HepG2 (cell line): ENCODE measurements around the gene HOXB4. TPM values are rescaled to one million over a fixed set of nuclear protein-coding genes. Genes with fewer than 3 reads are reported as not detected.

Experiments used
- ATAC-seq: fragments of 200-7000 bp; cut with Tn5 transposase; 3 replicates; pipeline ENCODE4 v1.9.1; 2020; ENCODE audit warnings: mild to moderate bottlenecking, moderate library complexity
- BruUV-seq: library from RNA; stranded (reverse); fragments of 400-500 nt; replicated peaks from 2 replicates; lab custom pipeline; 2021; lab: Mats Ljungman, UMichigan
- CTCF ChIA-PET: fragments of 300-600 bp; formaldehyde crosslinking; extraction: SDS; loops from one replicate; lab custom pipeline; 2021; ENCODE audit warnings: low total read pairs, inconsistent platforms, low intra/inter-chr PET ratio; lab: Yijun Ruan, JAX
- POLR2A ChIA-PET: fragments of 350-600 bp; sonication (Branson Sonifier 250); formaldehyde crosslinking; loops from one replicate; lab custom pipeline; 2020; ENCODE audit warnings: antibody characterized with exemption, inconsistent platforms; lab: Yijun Ruan, JAX
- DNase-seq: peaks from one replicate; pipeline ENCODE4 v3.0.0-alpha.2; 2015; ENCODE audit warnings: low spot score
- FAIRE-seq: peaks from 3 replicates; lab custom pipeline; 2011; peaks lifted over from hg19 to GRCh38; lab: Jason Lieb, UNC
- H2AFZ ChIP-seq: one replicate; pipeline ENCODE4 v1.6.1; 2011; ENCODE audit warnings: low read length, inconsistent platforms
- H3K27ac ChIP-seq: fragments of 300-600 bp; 3 replicates; pipeline ENCODE4 v1.8.0; 2011; ENCODE audit warnings: mixed run types, mild to moderate bottlenecking, mixed read lengths, low read length, inconsistent platforms; ENCODE audit not compliant: insufficient read depth; ENCODE audit errors: extremely low read length
- H3K27me3 ChIP-seq, 2 experiments: fragments of 200-600 bp in 1 of 2; 2 replicates in 1 of 2; 3 replicates in 1 of 2; pipeline versions ENCODE4 v1.6.0 to v1.8.0; 2011; ENCODE audit warnings: low read length in 2 of 2, mild to moderate bottlenecking in 2 of 2, moderate library complexity in 2 of 2, inconsistent platforms in 1 of 2; ENCODE audit not compliant: insufficient read depth in 2 of 2, control insufficient read depth in 1 of 2
- H3K36me3 ChIP-seq, 2 experiments: fragments of 200-600 bp in 1 of 2; replicated peaks in 1 of 2; 2 replicates in 1 of 2; 3 replicates in 1 of 2; pipeline versions ENCODE4 v1.5.1 to v1.8.0; 2011; ENCODE audit warnings: low read length in 2 of 2, inconsistent platforms in 1 of 2; ENCODE audit not compliant: insufficient read depth in 2 of 2, control insufficient read depth in 1 of 2
- H3K4me1 ChIP-seq: 2 replicates; pipeline ENCODE4 v1.5.1; 2012; ENCODE audit warnings: low read length, inconsistent platforms; ENCODE audit not compliant: insufficient read depth
- H3K4me2 ChIP-seq: 2 replicates; pipeline ENCODE4 v1.6.0; 2011; ENCODE audit warnings: low read depth, low read length, inconsistent platforms
- H3K4me3 ChIP-seq, 3 experiments: fragments of 200-600 bp in 1 of 3; sonication (generic), shearing (Covaris generic) in 1 of 3; replicated peaks in 1 of 3; 2 replicates each; pipeline ENCODE4 v1.5.1; 2011 to 2016; ENCODE audit warnings: low read length in 3 of 3, inconsistent platforms in 2 of 3, low read depth in 2 of 3, mild to moderate bottlenecking in 2 of 3, control low read depth in 1 of 3, mixed read lengths in 1 of 3; ENCODE audit not compliant: insufficient read depth in 1 of 3
- H3K79me2 ChIP-seq: one replicate; pipeline ENCODE4 v1.6.1; 2011; ENCODE audit warnings: low read length, inconsistent platforms; ENCODE audit not compliant: insufficient read depth
- H3K9ac ChIP-seq: 2 replicates; pipeline ENCODE4 v1.6.0; 2011; ENCODE audit warnings: mild to moderate bottlenecking, low read depth, low read length, inconsistent platforms; ENCODE audit not compliant: insufficient read depth
- H3K9me3 ChIP-seq: 2 replicates; pipeline ENCODE4 v1.5.1; 2012; ENCODE audit warnings: mild to moderate bottlenecking, low read length
- H4K20me1 ChIP-seq: 2 replicates; pipeline ENCODE4 v1.6.0; 2011; ENCODE audit warnings: inconsistent platforms, mild to moderate bottlenecking, low read length, moderate library complexity; ENCODE audit not compliant: insufficient read depth
- FOXJ3 ChIP-seq: sonication (generic); formaldehyde crosslinking; IDR thresholded peaks from 2 replicates; pipeline ENCODE4 v1.4.0; 2020; ENCODE audit warnings: missing genetic modification reagents, mild to moderate bottlenecking, borderline replicate concordance
- POLR2G ChIP-seq: fragments of 200-400 bp; formaldehyde crosslinking; IDR thresholded peaks from 2 replicates; pipeline ENCODE4 v1.6.1; 2018; ENCODE audit warnings: mild to moderate bottlenecking, low read depth, low read length, moderate library complexity
- U2AF1 ChIP-seq: fragments of 200-400 bp; formaldehyde crosslinking; optimal IDR thresholded peaks from 2 replicates; pipeline ENCODE3; 2017; ENCODE audit warnings: mild to moderate bottlenecking, low read depth, low read length
- UBTF ChIP-seq: sonication (generic); formaldehyde crosslinking; IDR thresholded peaks from 2 replicates; pipeline ENCODE4 v1.4.0; 2020; ENCODE audit warnings: mild to moderate bottlenecking, missing genetic modification reagents
- ZBTB8A ChIP-seq: sonication (generic); formaldehyde crosslinking; IDR thresholded peaks from 2 replicates; pipeline ENCODE4 v1.4.0; 2020; ENCODE audit warnings: mild to moderate bottlenecking, low read depth, missing genetic modification reagents, borderline replicate concordance
- ZNF773 ChIP-seq: sonication (generic); formaldehyde crosslinking; IDR thresholded peaks from 2 replicates; pipeline ENCODE4 v1.4.0; 2020; ENCODE audit warnings: missing genetic modification reagents, borderline replicate concordance
- ZSCAN22 ChIP-seq: sonication (generic); formaldehyde crosslinking; IDR thresholded peaks from 2 replicates; pipeline ENCODE4 v1.4.0; 2020; ENCODE audit warnings: mild to moderate bottlenecking, missing genetic modification reagents
- WGBS: methylation state at CpG from one replicate; pipeline ENCODE4 v1.1.6; 2017; ENCODE audit warnings: low lambda C conversion rate; 5-methylcytosine and 5-hydroxymethylcytosine counted together
- in situ Hi-C: cut with HindIII; loops from 2 replicates; pipeline ENCODE4 v1.10.0; 2017; ENCODE audit warnings: low pct_unique_long_range_greater_than_20kb; ENCODE audit not compliant: extremely low pct_ligation_motif_present
- intact Hi-C: fragments of 100-400 bp; cut with micrococcal nuclease; formaldehyde crosslinking; loops from one replicate; pipeline ENCODE4 v1.10.0; 2022; ENCODE audit not compliant: unreplicated experiment
- polyA plus RNA-seq, 8 experiments: library from polyadenylated mRNA; depleted of rRNA in 3 of 8; stranded (reverse) in 7 of 8; unstranded in 1 of 8; fragments of >200 nt; fragmentation: Illumina TruSeq in 4 of 8; extraction: Trizol in 4 of 8; gene quantifications; 2 replicates each; pipeline versions ENCODE4 v1.2.1 to v1.2.3, GENCODE V29; 2011 to 2016; ENCODE audit warnings: low read depth in 4 of 8, missing spikeins in 1 of 8, mixed read lengths in 1 of 8; ENCODE audit not compliant: insufficient read depth in 1 of 8
- total RNA-seq, 5 experiments: library from RNA; depleted of rRNA; stranded (reverse); fragments of >200 nt; fragmentation: Illumina TruSeq; extraction: Trizol; gene quantifications; 2 replicates each; pipeline ENCODE4 v1.2.3, GENCODE V29; 2016; ENCODE audit warnings: low read depth in 1 of 5
- TF ChIP-seq, protein P1 (sequence below): sonication (generic); formaldehyde crosslinking; IDR thresholded peaks from 2 replicates; pipeline ENCODE4 v1.5.1; 2020; ENCODE audit warnings: missing genetic modification reagents, mild to moderate bottlenecking, borderline replicate concordance
- TF ChIP-seq, protein P2 (sequence below): sonication (generic); formaldehyde crosslinking; IDR thresholded peaks from 2 replicates; pipeline ENCODE4 v1.4.0; 2020; ENCODE audit warnings: missing genetic modification reagents

HOXB4 gene
- total and polyA plus RNA-seq, 2 of the 13 experiments (the other 11 are each of a cell fraction or from before 2014, with no cell fraction given), result not detected

GRCh38 chr17:48540213-48540612 lies 37.9 kb downstream of the HOXB4 start (continued):
- no peak for TF ChIP-seq ZBTB8A
- no peak for TF ChIP-seq U2AF1
- TF ChIP-seq, protein P1, sequence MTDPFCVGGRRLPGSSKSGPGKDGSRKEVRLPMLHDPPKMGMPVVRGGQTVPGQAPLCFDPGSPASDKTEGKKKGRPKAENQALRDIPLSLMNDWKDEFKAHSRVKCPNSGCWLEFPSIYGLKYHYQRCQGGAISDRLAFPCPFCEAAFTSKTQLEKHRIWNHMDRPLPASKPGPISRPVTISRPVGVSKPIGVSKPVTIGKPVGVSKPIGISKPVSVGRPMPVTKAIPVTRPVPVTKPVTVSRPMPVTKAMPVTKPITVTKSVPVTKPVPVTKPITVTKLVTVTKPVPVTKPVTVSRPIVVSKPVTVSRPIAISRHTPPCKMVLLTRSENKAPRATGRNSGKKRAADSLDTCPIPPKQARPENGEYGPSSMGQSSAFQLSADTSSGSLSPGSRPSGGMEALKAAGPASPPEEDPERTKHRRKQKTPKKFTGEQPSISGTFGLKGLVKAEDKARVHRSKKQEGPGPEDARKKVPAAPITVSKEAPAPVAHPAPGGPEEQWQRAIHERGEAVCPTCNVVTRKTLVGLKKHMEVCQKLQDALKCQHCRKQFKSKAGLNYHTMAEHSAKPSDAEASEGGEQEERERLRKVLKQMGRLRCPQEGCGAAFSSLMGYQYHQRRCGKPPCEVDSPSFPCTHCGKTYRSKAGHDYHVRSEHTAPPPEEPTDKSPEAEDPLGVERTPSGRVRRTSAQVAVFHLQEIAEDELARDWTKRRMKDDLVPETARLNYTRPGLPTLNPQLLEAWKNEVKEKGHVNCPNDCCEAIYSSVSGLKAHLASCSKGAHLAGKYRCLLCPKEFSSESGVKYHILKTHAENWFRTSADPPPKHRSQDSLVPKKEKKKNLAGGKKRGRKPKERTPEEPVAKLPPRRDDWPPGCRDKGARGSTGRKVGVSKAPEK, result no peak
- TF ChIP-seq POLR2G, result no peak
- TF ChIP-seq, protein P2, sequence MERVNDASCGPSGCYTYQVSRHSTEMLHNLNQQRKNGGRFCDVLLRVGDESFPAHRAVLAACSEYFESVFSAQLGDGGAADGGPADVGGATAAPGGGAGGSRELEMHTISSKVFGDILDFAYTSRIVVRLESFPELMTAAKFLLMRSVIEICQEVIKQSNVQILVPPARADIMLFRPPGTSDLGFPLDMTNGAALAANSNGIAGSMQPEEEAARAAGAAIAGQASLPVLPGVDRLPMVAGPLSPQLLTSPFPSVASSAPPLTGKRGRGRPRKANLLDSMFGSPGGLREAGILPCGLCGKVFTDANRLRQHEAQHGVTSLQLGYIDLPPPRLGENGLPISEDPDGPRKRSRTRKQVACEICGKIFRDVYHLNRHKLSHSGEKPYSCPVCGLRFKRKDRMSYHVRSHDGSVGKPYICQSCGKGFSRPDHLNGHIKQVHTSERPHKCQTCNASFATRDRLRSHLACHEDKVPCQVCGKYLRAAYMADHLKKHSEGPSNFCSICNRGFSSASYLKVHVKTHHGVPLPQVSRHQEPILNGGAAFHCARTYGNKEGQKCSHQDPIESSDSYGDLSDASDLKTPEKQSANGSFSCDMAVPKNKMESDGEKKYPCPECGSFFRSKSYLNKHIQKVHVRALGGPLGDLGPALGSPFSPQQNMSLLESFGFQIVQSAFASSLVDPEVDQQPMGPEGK (CRISPR knock-in tag), result no peak
- TF ChIP-seq FOXJ3, result no peak
- TF ChIP-seq ZSCAN22 (CRISPR knock-in tag), result no peak

- FAIRE-seq (no peak), ATAC-seq (no peak)
- BruUV-seq, result no TSS peak
- in situ Hi-C loops, result no loop called here
- no peak overlapping the region for H3K4me2 ChIP-seq
- H3K4me1 ChIP-seq, result no peaks in the 10 kb centered on the region
- peaks cover 4 to 54% of the 10 kb centered on the region in 2 experiments for H3K27me3 ChIP-seq
- TF ChIP-seq UBTF (no peak), ZNF773 (CRISPR knock-in tag) (no peak)
- TF ChIP-seq, all 625 proteins: peak for 0
- POLR2A ChIA-PET, result no interaction called here
- no peak overlapping the region for H3K4me3 ChIP-seq
- WGBS, result 22% methylated on average over 4 of the region's 4 CpGs
- H2AFZ ChIP-seq, result no peak overlapping the region
- CTCF ChIA-PET, result no interaction called here
- no peaks in the 10 kb centered on the region for H3K79me2 ChIP-seq
- H3K27ac ChIP-seq, result no peak overlapping the region
- intact Hi-C loops, result no loop called here
- H4K20me1 ChIP-seq, result no peaks in the 10 kb centered on the region
- DNase-seq, result no peak
- no peaks in the 10 kb centered on the region for H3K36me3 ChIP-seq
- H3K9me3 ChIP-seq, result no peaks in the 10 kb centered on the region
- no peak overlapping the region for H3K9ac ChIP-seq
Observed at GRCh38 chr17:48539177-48539576, 39.0 kb downstream of the HOXB4 start.
